ENCODE results near the gene TMEM221.
A peak's percentile ranks its signal among the peaks of the same experiment; 100 is the strongest.

TMEM221 gene

DNA sequence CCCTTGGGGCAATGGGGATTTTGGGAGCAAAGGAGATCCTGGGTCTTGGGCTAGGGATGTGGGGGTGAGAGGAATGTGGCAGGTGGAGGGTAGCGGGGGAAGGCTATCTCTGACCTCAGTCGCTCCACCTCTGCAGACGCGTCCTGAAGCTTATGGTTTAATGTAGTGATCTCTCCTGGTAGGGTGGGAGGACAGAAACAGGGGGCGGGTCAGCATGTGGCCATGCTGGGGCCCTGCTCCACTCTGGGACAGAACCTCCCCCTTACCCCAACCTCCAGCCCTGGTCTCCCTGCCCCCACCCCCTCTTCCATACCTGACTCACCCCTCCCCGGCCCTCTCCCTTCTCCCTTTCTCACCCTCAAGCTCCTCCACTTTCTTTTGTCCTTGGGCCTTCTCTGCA lies 44.5 kb downstream of the TMEM221 start:
- DNase-seq: no peak

DNA sequence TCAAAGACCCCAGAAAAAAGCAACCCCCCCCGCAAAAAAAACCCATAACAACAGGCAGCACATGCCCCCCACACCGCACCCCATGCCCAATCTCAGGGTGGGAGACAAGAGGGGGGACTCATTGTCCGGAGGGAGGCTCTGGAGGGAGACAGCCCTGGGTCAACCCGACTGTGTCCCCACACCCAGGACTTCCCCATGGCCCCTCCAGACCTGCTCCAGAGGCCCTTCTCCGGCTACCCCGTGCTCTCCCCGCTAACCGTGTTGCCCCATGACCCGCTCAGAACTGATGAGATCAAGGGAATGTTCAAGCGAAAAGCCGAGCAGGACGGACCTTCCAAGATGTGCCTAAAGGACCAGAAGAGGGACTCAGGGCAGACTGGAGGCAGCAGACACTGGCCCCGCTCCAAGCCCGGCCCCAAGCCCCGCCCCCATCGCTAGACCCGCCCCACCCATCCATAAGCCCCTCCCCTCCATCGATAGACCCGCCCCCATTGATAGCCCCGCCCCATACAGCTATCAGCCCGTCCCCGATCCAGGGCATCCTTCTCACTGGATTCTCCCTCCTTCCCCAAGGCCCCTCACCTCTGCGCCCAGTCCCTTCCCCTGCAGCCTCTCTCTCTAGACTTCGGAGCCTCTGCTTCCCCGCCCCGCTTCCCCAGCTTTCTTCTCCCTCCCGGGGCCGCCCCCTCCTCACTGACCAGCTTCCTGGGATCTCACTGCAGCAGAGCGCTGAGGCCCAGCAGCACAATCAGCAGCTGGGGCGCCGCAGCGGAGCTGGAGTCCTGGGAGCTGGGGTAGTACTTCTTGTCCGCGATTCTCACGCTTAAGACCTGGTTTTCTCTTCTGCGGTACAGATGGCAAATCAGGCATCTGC lies 45.2 kb downstream of the TMEM221 start:
- DNase-seq: no peak

DNA sequence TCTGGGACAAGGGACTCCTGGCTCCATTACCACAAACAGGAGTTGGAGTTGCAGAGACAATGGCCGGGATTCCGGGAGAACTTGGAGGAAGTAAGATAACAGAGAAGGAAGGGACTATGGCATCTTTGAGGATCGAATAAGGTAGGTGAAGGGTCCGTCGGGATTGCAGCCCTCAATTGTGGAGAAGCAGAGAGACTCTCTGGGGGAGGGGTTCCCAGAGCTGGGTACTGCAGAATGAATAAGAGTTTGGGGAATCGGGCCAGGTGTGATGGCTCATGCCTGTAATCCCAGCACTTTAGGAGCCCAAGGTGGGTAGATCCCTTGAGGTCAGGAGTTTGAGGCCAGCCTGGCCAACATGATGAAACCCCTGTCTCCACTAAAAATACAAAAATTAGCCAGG lies 46.8 kb downstream of the TMEM221 start:
- DNase-seq: no peak

DNA sequence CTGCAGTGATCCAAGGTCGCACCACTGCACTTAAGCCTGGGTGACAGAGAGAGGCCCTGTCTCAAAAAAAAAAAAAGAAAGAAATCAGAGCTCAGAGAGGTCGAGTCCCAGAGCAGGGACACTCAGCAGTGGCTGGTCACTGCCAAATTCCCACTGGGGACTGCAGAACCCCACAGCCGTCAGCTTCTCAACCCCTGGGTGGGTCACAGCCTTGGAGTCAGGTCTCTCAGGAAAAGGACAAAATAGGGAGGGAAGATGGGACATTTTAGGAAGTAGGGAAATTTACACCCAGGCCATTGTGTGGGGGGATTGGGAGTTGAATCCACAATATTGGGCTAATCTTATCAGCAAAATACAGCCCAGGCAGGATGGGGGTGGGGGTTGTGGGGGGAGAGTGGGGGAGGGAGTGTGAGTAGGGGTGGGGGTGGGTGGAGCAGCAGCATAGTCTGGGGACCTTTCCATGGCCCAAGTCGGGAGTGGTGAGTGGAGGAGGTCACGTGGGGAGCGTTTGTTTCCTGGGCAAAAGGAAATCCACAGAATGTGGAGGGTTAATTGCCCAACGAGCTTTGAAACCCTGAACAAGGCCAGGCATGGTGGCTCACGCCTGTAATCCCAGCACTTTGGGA lies 49.5 kb downstream of the TMEM221 start:
- no peak for DNase-seq

DNA sequence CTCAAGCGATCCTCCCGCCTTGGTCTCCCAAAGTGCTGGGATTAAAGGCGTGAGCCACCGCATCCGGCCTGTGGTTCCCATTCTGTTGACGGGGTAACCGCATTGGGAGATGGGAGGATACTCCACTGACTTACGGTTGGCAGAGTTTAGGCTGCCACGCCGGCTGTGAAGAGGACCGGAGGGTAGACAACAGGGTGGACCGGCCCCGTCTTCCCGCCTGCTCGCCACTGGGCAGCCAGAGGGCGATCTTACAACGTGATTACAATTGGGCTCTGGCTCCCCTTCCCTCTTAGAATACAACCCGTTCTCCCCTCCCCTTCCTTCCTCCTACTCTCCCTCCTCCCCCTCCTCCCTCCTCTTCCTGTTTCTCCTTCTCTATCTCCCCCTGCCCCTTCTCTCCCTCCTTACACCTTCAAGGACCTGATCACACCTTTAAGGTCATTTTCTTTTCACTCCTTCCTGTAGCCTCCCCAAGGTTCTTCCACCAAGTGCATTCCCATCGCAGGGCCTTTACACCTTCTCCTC lies 53.5 kb downstream of the TMEM221 start:
- no peak for DNase-seq

DNA sequence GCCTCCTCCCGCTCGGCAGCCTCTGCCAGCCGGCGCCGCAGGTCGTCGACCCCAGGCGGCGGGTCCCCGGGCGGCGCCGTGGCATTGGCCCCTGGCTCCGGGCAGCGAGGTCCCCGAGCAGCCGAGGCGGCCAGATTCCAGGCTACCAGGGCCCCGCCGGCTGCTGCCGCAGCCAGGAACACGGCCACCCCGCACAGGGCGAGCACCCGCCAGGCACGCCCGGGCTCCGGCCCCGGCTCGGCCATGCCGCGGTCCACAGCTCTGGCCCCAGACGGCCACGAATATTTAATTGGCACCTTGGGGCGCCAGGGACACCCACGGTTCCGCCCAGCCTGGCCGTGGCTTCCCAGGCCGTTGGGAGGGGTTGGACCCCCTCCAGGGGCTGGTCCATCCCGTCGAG lies 54.6 kb downstream of the TMEM221 start, which contains the start of gene CCDC194:
Gene CCDC194, minus strand, starts transcription at position 283 of the 400 bp plus-strand sequence. Its CDS starts 38 bp downstream, at position 245.
- DNase-seq: no peak

DNA sequence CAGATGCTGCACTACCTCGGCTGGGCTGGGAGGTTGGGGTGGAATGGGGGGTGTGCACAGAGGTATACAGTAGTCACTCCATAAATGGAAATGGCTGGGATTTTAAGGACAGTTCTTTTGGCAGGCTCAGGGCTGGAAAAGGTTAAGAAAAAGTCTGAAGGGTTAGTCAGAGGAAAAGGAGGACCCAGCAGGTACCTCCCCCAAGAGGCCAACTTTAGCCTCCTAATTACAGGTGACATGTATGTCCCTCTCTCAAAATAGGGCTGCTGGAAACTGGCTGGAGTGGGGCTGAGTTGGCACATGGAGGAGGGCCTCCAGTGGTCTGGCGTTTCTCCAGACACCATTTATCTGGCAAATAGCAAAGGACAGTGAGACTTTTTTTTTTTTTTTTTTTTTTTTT lies 55.5 kb downstream of the TMEM221 start:
- DNase-seq: no peak

DNA sequence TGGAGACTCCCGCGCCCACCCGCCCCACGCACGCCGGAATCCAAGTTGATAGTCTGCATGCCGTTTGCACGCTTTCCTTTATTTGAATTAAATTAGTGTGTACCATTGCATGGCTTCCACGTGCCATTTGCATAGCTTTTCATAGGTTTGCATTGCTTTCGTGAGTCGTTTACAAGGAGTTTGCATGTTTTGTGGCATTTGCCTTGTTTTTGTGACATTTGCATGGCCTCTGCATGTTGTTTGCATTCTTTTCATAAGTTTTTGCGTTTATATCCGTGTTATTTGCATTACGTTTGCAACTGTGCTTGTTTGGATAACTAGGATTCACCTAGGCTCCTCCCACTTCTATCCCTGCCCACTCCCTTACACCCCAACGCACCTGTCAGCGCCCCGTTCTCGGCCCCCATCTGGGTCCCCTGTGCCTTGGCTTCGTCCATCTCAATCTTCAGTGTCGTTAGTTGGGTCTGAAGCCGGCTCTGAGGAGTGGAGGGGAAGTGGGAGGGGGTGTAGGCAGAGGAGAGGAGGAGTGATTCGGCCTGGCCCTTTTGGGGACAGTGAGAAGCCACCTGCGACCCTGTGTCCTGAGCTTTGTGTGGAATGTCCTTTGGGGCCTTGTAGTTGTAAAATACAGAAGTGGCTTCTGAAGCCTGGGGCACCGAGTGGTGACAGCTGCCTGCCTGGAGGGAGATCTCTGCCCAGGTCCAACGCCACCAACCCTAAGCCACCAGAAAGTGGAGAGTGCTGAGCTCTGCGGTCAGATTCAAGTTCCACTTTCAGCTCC lies 56.9 kb downstream of the TMEM221 start:
- no peak for DNase-seq

DNA sequence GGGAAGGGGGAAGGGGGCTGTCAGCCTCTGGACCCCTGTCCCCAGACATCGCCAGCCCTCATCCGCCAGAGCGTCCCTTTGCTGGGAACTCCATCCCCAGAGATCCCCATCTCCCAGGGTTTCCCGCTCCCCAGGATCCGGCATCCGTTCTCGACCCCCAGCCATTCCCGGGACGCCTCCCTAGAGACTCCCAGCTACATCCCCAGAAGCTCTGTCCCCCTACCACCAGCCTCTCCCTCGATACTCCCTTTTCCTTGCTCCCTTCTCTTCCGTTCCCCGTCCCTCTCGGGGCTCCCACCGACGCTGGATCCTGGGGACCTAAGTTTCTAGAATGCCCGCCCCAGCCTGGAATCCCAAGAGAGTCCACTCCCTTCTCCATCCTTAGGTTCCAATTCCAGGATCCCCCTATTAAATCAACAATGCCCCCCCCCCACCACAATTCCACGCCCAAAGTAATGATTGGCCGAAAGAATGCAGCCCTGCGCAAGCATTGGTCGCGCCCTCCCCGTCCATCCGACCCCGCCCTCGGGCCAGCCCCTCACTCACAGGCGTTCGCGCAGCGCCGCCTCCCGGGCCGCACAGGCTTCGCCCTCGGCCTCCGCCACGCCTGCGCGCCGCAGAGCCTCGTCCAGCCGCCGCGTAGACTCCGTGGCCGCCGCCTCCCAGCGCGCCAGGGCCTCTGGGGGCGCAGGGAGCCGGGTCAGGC lies 57.6 kb downstream of the TMEM221 start:
- peak; percentile 31 for DNase-seq

DNA sequence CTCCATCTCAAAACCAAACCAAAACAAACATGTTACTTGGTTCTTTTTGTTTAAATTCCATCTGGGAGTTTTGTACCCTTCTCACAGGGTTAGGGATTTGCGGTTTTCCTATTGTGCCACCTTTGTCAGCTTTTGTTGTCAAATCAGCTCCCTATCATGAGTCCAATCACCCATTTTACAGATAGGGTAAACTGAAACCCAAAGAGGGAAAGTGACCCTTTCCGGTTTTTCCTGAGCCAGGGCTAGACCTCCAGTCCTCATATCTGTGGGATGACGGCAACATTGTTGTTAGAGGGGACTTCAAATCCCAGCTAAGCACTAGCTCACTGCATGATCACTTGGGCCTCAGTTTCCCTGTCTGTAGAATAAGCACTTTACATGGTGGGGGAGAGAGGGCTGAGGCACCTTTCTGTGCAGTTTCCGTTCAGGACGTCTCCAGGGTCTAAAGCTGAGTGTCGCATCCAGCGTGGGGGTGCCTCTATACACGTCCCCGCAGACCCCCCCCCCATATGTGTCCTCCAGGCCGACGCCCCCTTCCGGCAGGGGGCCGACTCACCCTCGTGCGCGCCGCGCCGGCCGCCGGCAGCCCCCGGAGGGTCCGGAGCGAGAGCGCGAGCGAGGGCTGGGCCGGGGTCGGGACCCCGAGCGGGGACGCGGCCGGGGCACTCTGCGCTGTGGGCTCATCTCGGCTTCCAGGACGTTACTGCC lies 58.4 kb downstream of the TMEM221 start:
- DNase-seq: no peak

DNA sequence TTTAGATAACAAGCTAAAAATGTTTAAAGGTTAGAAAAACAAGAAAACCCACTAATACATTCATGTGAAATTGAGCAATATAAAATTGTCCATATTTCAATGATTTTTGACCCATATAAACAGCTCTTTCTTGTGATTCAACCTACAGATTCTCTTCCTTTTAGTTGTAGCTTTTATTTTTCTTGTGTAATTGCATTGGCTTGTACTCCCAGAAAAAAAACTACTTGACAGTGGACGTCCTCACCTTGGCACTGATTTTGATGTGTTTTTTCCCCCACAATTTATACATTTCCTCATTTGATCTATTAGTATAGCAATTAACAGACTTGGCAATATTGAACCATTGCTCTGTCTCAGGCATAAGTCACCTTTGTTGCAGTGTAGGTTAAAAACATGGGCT lies 59.2 kb downstream of the TMEM221 start:
- no peak for DNase-seq

DNA sequence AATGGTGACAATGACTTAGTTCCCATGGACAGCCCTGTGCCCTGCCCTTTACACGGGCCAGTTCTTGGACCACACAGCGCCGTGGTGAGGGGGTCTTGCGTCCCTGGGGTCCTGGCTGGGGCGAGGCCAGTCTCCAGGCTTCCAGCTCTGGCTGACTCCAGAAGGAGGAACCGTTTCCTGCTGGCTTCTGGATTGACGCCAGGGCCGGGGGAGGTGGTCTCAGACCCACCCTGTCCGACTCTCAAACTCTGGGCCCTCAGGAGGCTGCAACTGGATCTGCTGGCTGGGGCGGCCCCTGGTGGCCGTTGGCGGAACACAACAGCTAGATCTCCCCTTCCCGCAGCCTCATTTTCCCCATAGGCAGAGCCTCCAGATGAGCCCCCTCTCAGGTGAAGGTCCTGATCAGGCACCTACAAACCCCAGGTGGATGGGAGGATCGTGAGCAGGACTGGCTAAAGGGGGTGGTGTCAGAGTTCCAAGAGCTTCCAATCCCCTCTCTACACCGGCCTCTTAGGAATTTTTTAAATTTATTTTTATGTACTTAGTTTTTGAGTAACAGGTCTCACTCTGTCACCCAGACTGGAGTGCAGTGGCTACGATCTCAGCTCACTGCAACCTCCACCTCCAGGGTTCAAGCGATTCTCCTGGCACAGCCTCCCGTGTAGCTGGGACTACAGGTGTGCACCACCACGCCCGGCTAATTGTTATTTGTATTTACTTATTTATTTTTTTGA lies 62.4 kb downstream of the TMEM221 start:
- no peak for DNase-seq

Data from NCI-H2081 treated with DMSO at 0.1 percent for 48 hours (cell line).